DND-41 (cell line): ENCODE results near the gene CTNNBL1.

ENCODE experiments used
- ATAC-seq: fragments of 200-7000 bp; cut with Tn5 transposase; 3 replicates; pipeline ENCODE4 v1.9.1; 2021; ENCODE audit warnings: low read depth; ENCODE audit not compliant: insufficient read depth
- DNase-seq: peaks from one replicate; pipeline ENCODE4 v3.0.0-alpha.2; 2020
- H2AFZ ChIP-seq: 2 replicates; pipeline ENCODE4 v1.6.0; 2012; ENCODE audit warnings: low read depth, low read length
- H3K27ac ChIP-seq: 2 replicates; pipeline ENCODE4 v1.5.1; 2012; ENCODE audit warnings: low read length, inconsistent platforms
- H3K27me3 ChIP-seq: fragments of 200-600 bp; sonication (generic); 2 replicates; pipeline ENCODE4 v1.6.0; 2012; ENCODE audit warnings: low read length, mild to moderate bottlenecking, inconsistent platforms; ENCODE audit not compliant: insufficient read depth, poor library complexity
- H3K36me3 ChIP-seq: 2 replicates; pipeline ENCODE4 v1.5.1; 2012; ENCODE audit warnings: low read length, inconsistent platforms; ENCODE audit not compliant: insufficient read depth
- H3K4me1 ChIP-seq: 2 replicates; pipeline ENCODE4 v1.5.1; 2012; ENCODE audit warnings: mild to moderate bottlenecking, low read length; ENCODE audit not compliant: insufficient read depth
- H3K4me2 ChIP-seq: 2 replicates; pipeline ENCODE4 v1.6.0; 2012; ENCODE audit warnings: mild to moderate bottlenecking, moderate library complexity, low read length, inconsistent platforms; ENCODE audit not compliant: insufficient read depth
- H3K4me3 ChIP-seq, 2 experiments: fragments of 200-600 bp in 1 of 2; shearing (Covaris generic) in 1 of 2; 2 replicates each; pipeline ENCODE4 v1.5.1; 2012 to 2016; ENCODE audit warnings: inconsistent platforms in 2 of 2, low read length in 2 of 2, mild to moderate bottlenecking in 2 of 2, low read depth in 1 of 2, moderate library complexity in 1 of 2
- H3K79me2 ChIP-seq: 2 replicates; pipeline ENCODE4 v1.6.0; 2012; ENCODE audit warnings: low read length, inconsistent platforms; ENCODE audit not compliant: insufficient read depth
- H3K9ac ChIP-seq: 2 replicates; pipeline ENCODE4 v1.6.0; 2012; ENCODE audit warnings: low read depth, mild to moderate bottlenecking, inconsistent platforms, low read length, moderate library complexity
- H3K9me3 ChIP-seq: 2 replicates; pipeline ENCODE4 v1.5.1; 2012; ENCODE audit warnings: low read length, moderate library complexity, mild to moderate bottlenecking, inconsistent platforms; ENCODE audit not compliant: insufficient read depth, severe bottlenecking
- H4K20me1 ChIP-seq: 2 replicates; pipeline ENCODE4 v1.6.0; 2012; ENCODE audit warnings: low read length; ENCODE audit not compliant: insufficient read depth
- EZH2 ChIP-seq: IDR thresholded peaks from 3 replicates; pipeline ENCODE4 v1.6.1; 2012; ENCODE audit warnings: borderline replicate concordance, low read depth, mild to moderate bottlenecking, moderate library complexity, low read length, inconsistent platforms; ENCODE audit not compliant: severe bottlenecking
- TF ChIP-seq, protein P1 (sequence below): IDR thresholded peaks from 2 replicates; pipeline ENCODE4 v1.5.1; 2012; ENCODE audit warnings: borderline replicate concordance, low read length, moderate library complexity, mild to moderate bottlenecking; ENCODE audit not compliant: poor library complexity, severe bottlenecking; ENCODE audit errors: extremely low read depth

The CTNNBL1 gene

DNA sequence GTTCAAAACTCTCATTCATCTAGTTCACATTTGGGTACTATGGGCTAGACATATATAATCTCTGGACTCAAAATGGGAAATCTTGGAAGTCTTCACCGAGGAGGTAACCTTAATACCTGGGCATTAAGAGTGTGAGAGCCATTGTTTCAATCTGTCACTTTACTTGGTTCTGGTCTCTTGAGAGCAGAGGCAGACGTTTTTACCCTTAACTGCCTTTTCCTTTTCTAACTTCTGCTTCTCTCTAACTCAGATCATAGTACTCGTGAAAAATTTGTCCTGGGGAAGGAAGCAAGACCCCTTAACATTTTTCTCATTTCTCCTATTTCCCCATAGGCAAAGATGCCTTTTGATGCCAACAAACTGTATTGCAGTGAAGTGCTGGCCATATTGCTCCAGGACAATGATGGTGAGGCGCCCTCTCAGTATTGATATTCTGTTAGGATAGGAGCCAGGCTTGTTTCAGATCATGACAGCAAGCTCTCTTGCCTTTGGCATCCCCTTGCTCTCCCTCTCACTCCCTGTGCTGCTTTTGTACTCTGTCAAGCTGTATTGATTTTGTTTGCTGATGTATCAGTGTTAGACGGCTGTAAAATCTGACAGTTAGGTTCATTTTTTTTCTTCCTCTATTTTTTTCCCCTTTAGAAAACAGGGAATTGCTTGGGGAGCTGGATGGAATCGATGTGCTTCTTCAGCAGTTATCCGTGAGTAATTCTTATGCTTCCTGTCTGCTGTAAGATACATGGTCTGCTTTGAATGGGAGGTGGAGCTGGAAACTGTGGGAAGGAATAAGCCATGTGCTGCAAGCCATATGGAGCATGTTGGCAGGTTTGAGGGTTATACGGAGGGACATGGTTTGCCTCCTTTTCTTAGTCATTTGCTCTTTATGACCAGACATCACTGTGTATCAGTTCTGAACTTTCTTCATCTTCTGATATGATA lies 83.5 kb downstream of the CTNNBL1 start:
- ATAC-seq = no peak
- no peak overlapping the region for H3K27ac ChIP-seq
- DNase-seq = no peak
- H3K9me3 ChIP-seq = no peaks in the 10 kb centered on the region
- no peaks in the 10 kb centered on the region for H3K79me2 ChIP-seq
- H3K4me3 ChIP-seq = no peak overlapping the region
- TF ChIP-seq, protein P1, sequence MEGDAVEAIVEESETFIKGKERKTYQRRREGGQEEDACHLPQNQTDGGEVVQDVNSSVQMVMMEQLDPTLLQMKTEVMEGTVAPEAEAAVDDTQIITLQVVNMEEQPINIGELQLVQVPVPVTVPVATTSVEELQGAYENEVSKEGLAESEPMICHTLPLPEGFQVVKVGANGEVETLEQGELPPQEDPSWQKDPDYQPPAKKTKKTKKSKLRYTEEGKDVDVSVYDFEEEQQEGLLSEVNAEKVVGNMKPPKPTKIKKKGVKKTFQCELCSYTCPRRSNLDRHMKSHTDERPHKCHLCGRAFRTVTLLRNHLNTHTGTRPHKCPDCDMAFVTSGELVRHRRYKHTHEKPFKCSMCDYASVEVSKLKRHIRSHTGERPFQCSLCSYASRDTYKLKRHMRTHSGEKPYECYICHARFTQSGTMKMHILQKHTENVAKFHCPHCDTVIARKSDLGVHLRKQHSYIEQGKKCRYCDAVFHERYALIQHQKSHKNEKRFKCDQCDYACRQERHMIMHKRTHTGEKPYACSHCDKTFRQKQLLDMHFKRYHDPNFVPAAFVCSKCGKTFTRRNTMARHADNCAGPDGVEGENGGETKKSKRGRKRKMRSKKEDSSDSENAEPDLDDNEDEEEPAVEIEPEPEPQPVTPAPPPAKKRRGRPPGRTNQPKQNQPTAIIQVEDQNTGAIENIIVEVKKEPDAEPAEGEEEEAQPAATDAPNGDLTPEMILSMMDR = no peak
- H3K9ac ChIP-seq = no peak overlapping the region
- H3K27me3 ChIP-seq = no peaks in the 10 kb centered on the region
- H4K20me1 ChIP-seq = no peaks in the 10 kb centered on the region
- H3K36me3 ChIP-seq = peaks cover 38% of the 10 kb centered on the region
- no peak overlapping the region for H3K4me2 ChIP-seq
- no peaks in the 10 kb centered on the region for H3K4me1 ChIP-seq
- no peak overlapping the region for H2AFZ ChIP-seq

DNA sequence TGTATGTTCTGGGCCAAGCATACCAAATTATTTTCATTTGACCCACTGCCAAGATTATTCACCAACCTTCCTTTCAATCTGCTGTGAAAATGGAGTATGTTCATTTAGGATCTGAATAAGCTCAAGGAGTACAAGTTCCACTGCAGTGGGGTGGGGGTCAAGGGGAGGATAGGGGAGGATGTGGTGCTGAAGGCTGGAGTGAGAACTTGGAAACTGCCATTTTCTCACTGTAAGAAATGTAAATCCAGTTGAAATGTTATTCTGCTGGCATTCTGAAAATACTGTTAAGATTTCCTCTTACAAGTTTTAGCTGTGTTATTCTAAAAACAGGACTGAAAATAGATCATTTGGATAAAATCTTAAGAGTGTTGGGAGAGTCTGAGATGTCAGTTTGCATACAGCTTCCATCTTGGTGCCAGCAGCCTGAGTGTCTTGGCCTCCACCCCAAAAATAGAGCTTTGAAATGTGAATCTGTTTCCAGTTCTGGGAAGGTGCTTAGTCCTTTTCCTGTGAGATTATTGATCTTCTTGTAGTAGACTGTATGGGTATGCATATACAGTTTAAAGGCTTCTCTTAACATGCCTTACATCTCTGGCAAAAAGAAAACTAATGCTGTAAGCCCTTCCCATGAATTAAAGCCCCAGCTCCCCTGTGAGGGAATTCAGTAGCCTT lies 84.3 kb downstream of the CTNNBL1 start:
- Histone ChIP-seq H3K27ac (no peak overlapping the region), H3K4me3 (no peak overlapping the region), H3K27me3 (no peaks in the 10 kb centered on the region), H2AFZ (no peak overlapping the region), H3K9me3 (no peaks in the 10 kb centered on the region), H3K79me2 (no peaks in the 10 kb centered on the region), H3K4me1 (no peaks in the 10 kb centered on the region), H3K4me2 (no peak overlapping the region), H3K36me3 (peaks cover 35% of the 10 kb centered on the region), H4K20me1 (no peaks in the 10 kb centered on the region), H3K9ac (no peak overlapping the region)
- TF ChIP-seq EZH2 = no peak
- TF ChIP-seq, protein P1 = no peak
- ATAC-seq (no peak), DNase-seq (no peak)

DNA sequence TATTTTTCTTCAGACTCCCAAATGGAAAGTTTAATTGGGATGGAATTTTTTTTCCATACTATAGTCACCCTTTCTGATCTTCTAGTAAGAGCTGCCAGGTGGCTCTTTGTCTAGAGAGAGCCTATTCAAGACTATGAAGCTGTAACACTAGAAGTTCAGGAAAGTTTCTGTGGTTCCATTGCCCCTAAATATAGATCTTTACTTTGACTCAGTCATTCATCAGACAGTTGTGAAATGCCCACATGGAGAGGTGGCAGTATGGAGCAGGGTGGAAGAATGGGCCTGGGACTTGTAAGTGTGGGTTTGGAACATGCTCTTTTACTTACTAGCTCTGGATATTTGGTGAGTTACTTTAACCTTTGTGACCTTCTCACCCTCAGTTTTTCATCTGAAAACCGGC lies 87.8 kb downstream of the CTNNBL1 start:
- no peak for TF ChIP-seq EZH2
- TF ChIP-seq, protein P1 = no peak
- no peak overlapping the region for H3K27ac ChIP-seq

More for the DNA sequence above, 87.8 kb downstream of the CTNNBL1 start:
- Histone ChIP-seq H3K9ac (no peak overlapping the region), H3K9me3 (no peaks in the 10 kb centered on the region), H3K4me3 (no peak overlapping the region), H3K4me1 (no peaks in the 10 kb centered on the region), H3K4me2 (no peak overlapping the region), H3K79me2 (no peaks in the 10 kb centered on the region), H2AFZ (no peak overlapping the region), H3K27me3 (no peaks in the 10 kb centered on the region), H3K36me3 (peaks cover 25% of the 10 kb centered on the region), H4K20me1 (0 out of 2 replicates have a peak, but pooled peaks cover 2% of the 10 kb centered on the region)
- ATAC-seq (no peak), DNase-seq (no peak)
